Heart right ventricle (tissue), 16 donors: Measurements from ENCODE around the gene HPGDS. TPM values are rescaled to one million over a fixed set of nuclear protein-coding genes. Genes with fewer than 3 reads are reported as not detected.
A peak's percentile ranks its signal among the peaks of the same experiment; 100 is the strongest.

Experiments used
- ATAC-seq, 8 donors: fragments of 200-7000 bp; cut with Tn5 transposase; one replicate each; pipeline ENCODE4 v1.9.1; 2020; ENCODE audit warnings: mild to moderate bottlenecking in 8 of 8, moderate library complexity in 8 of 8, moderate number of reproducible peaks in 1 of 8
- DNase-seq, 2 donors: peaks; one replicate each; pipeline ENCODE4 v3.0.0-alpha.2; 2020
- H3K27ac ChIP-seq, 10 donors: fragments of 200-600 bp; sonication (generic) in 2 of 10; one replicate each; pipeline versions ENCODE4 v1.5.0 to v1.8.0; 2020 to 2022; ENCODE audit warnings: mild to moderate bottlenecking in 3 of 10
- H3K27me3 ChIP-seq, 7 donors: fragments of 200-600 bp; one replicate each; pipeline ENCODE4 v1.8.0; 2021 to 2022; ENCODE audit warnings: mild to moderate bottlenecking in 2 of 7
- H3K36me3 ChIP-seq, 9 donors: fragments of 200-600 bp; sonication (generic) in 1 of 9; one replicate each; pipeline versions ENCODE4 v1.5.0 to v1.8.0; 2020 to 2022; ENCODE audit warnings: mild to moderate bottlenecking in 2 of 9
- H3K4me1 ChIP-seq, 9 donors: fragments of 200-600 bp; sonication (generic) in 1 of 9; one replicate each; pipeline versions ENCODE4 v1.5.0 to v1.8.0; 2020 to 2022; ENCODE audit warnings: mild to moderate bottlenecking in 4 of 9
- H3K4me3 ChIP-seq, 10 donors: fragments of 200-600 bp; sonication (generic) in 2 of 10; one replicate each; pipeline versions ENCODE4 v1.5.0 to v1.8.0; 2020 to 2022; ENCODE audit warnings: mild to moderate bottlenecking in 7 of 10, moderate library complexity in 2 of 10
- H3K9me3 ChIP-seq, 11 donors: fragments of 200-600 bp in 10 of 11; sonication (generic) in 2 of 11; one replicate each; pipeline versions ENCODE4 v1.5.0 to v1.8.0; 2013 to 2022; ENCODE audit warnings: mild to moderate bottlenecking in 2 of 11, control low read depth in 1 of 11, moderate library complexity in 1 of 11
- CTCF ChIP-seq, 9 donors: fragments of 200-600 bp; sonication (generic) in 2 of 9; IDR thresholded peaks; one replicate each; pipeline versions ENCODE4 v1.5.0 to v1.8.0; 2021 to 2022; ENCODE audit warnings: antibody characterized with exemption in 9 of 9, mild to moderate bottlenecking in 5 of 9, moderate library complexity in 1 of 9
- WGBS, 2 donors: extraction: QIAGEN DNeasy Blood & Tissue Kit; methylation state at CpG; one replicate each; pipeline ENCODE4 v1.1.7; 2013; ENCODE audit warnings: inconsistent platforms in 1 of 2; 5-methylcytosine and 5-hydroxymethylcytosine counted together
- intact Hi-C, 10 donors: fragments of 100-400 bp; cut with DNase I; formaldehyde crosslinking; loops; one replicate each; pipeline versions ENCODE4 v1.11.1 to v1.14.2; 2022
- polyA plus RNA-seq, 2 donors: library from polyadenylated mRNA; stranded (reverse); fragments of 200-250 nt; gene quantifications; one replicate each; pipeline ENCODE4 v1.2.3, GENCODE V29; 2013
- total RNA-seq, 10 donors: library from RNA; stranded (reverse); fragmentation: NEBNext Ultra II Directional in 3 of 10; extraction: Animal tissue kit (Norgen Biotek cat#: 25700) in 3 of 10; gene quantifications; one replicate each; pipeline versions ENCODE4 v1.2.1 to v1.2.4, GENCODE V29; 2021 to 2023
- donor health status: Arrhythmogenic right ventricular cardiomyopathy.
- donor health status: ischemic (EF 13 %, LVEDD 7.1; RV severe dilation, severe dysfunction).
- donor health status: healthy with polysubstance abuse.
- donor health status: DM: no; HTN: yes; CAD: no.
- donor health status: DM: no; HTN: no; CAD: no.
- donor health status: ischemic (EF 25% LVEDD 6.9; RV normal size, moderate dysfunction).
- donor health status: ischemic (EF 25% LVEDD 5.7; RV mildly dilated, moderate dysfunction).
- donor health status: healthy.
- donor health status: DM: yes; HTN: yes; CAD: no.
- donor health status: Ischemic cardiomyopathy.
- donor health status: ischemic (EF 35%, LVEDD 5.7; RV mildly dilated, moderate dysfunction).
- donor health status: nonischemic (EF 11% LVEDD 7.7; RV severe dilation, severe dysfunction).
- donor health status: DM: yes; HTN: yes; CAD: no.
- donor health status: PGD.
- donor health status: ischemic (EF 29% LVEDD 5.4; RV normal size, mild dysfunction).
- donor health status: nonischemic (EF 23%, LVEDD 6.1; RV moderate dilation, normal function).

Gene HPGDS
- total and polyA plus RNA-seq, 12 donors = 0.13 to 3.0 (median 1.0) TPM

GRCh38 chr4:94307231-94307871 lies 35.3 kb downstream of the HPGDS start:
- no peaks in the 10 kb centered on the region for H3K36me3 ChIP-seq
- ATAC-seq (no peak), DNase-seq (no peak)
- no peak overlapping the region for H3K27ac ChIP-seq
- WGBS, 2 donors = 86 to 90% methylated on average over 4 of the region's 4 CpGs
- peaks cover 0 to 4% (median 0%) of the 10 kb centered on the region in 11 donors for H3K9me3 ChIP-seq
- H3K27me3 ChIP-seq = no peaks in the 10 kb centered on the region
- intact Hi-C loops = loop anchor here in 5 of 10 donors (5.0 to 10.0 kb wide), 4 partner anchors 85 to 427 kb away; no protein-coding TSS in a partner anchor
- no peak for TF ChIP-seq CTCF (IDR thresholded peaks at IDR 0.05)
- no peak overlapping the region for H3K4me3 ChIP-seq
- H3K4me1 ChIP-seq = peaks cover 0 to 32% (median 6%) of the 10 kb centered on the region in 9 donors

- intact Hi-C loops = loop anchor here in 5 of 10 donors (5.0 to 10.0 kb wide), 4 partner anchors 86 to 428 kb away; no protein-coding TSS in a partner anchor
- no peak for DNase-seq
- Histone ChIP-seq H3K4me1 (peaks cover 0 to 32% (median 6%) of the 10 kb centered on the region in 9 donors), H3K36me3 (no peaks in the 10 kb centered on the region), H3K27ac (no peak overlapping the region), H3K27me3 (no peaks in the 10 kb centered on the region), H3K4me3 (no peak overlapping the region), H3K9me3 (peaks cover 0 to 4% (median 0%) of the 10 kb centered on the region in 11 donors)
- ATAC-seq = peak in 2 of 8 donors; percentile 37 to 41
- no peak for TF ChIP-seq CTCF (IDR thresholded peaks at IDR 0.05)
- 43 to 61% methylated on average over 3 of the region's 3 CpGs for WGBS, 2 donors
Measured at GRCh38 chr4:94306713-94307112, 35.9 kb downstream of the HPGDS start.

- H3K9me3 ChIP-seq = peaks cover 0 to 4% (median 0%) of the 10 kb centered on the region in 11 donors
- peaks cover 0 to 32% (median 6%) of the 10 kb centered on the region in 9 donors for H3K4me1 ChIP-seq
- TF ChIP-seq CTCF (IDR thresholded peaks at IDR 0.05) = no peak
- WGBS, 2 donors = 84 to 89% methylated on average over 5 of the region's 5 CpGs
- ATAC-seq (peak in 2 of 8 donors; percentile 27), DNase-seq (no peak)
- H3K27ac ChIP-seq = no peak overlapping the region
- H3K36me3 ChIP-seq = no peaks in the 10 kb centered on the region
- no peaks in the 10 kb centered on the region for H3K27me3 ChIP-seq
- intact Hi-C loops = loop anchor here in 5 of 10 donors (5.0 to 10.0 kb wide), 4 partner anchors 87 to 429 kb away; no protein-coding TSS in a partner anchor
- no peak overlapping the region for H3K4me3 ChIP-seq
Measured at GRCh38 chr4:94305466-94306225, 37.0 kb downstream of the HPGDS start.

GRCh38 chr4:94304365-94304971 lies 38.2 kb downstream of the HPGDS start:
- DNase-seq = no peak
- intact Hi-C loops = loop anchor here in 5 of 10 donors (10.0 kb wide), 3 partner anchors 90 to 430 kb away; no protein-coding TSS in a partner anchor
- TF ChIP-seq CTCF (IDR thresholded peaks at IDR 0.05) = peak in 8 of 9 donors; percentile 22 to 73 (median 64)
- H3K4me3 ChIP-seq = no peak overlapping the region
- H3K36me3 ChIP-seq = no peaks in the 10 kb centered on the region
- ATAC-seq = peak in 3 of 8 donors; percentile 41 to 59 (median 55)
- no peaks in the 10 kb centered on the region for H3K27me3 ChIP-seq
- no peaks in the 10 kb centered on the region for H3K9me3 ChIP-seq
- 33 to 34% methylated on average over 2 of the region's 2 CpGs for WGBS, 2 donors
- H3K4me1 ChIP-seq = peaks cover 0 to 32% (median 6%) of the 10 kb centered on the region in 9 donors
- H3K27ac ChIP-seq = no peak overlapping the region
